ENCODE results near the gene CBR4. TPM values are rescaled to one million over a fixed set of nuclear protein-coding genes. Genes with fewer than 3 reads are reported as not detected.

The CBR4 gene
- total RNA-seq, 1 experiment from 2014 or later: 12.6 TPM

GRCh38 chr4:168945291-168945690 is 64.8 kb downstream of the CBR4 start:
- Histone ChIP-seq H3K27me3 (ENCODE audit: low read length) (no peaks in the 10 kb centered on the region), H4K20me1 (ENCODE audit: low read length) (no peaks in the 10 kb centered on the region), H3K9ac (ENCODE audit: low read length) (no peak overlapping the region), H3K9me3 (ENCODE audit: low read length) (no peaks in the 10 kb centered on the region), H2AFZ (ENCODE audit: low read length) (no peak overlapping the region), H3F3A (ENCODE audit: low read length, unreplicated experiment) (no peaks in the 10 kb centered on the region), H3K79me2 (ENCODE audit: low read length) (no peaks in the 10 kb centered on the region), H3K36me3 (ENCODE audit: low read depth, low read length) (no peaks in the 10 kb centered on the region), H3K9me2 (replicated peaks; ENCODE audit: low read length) (no peaks in the 10 kb centered on the region), H3K4me2 (ENCODE audit: low read length) (no peak overlapping the region), H3K27ac (ENCODE audit: low read length) (no peak overlapping the region), H3K4me1 (ENCODE audit: insufficient read depth, low read length) (no peaks in the 10 kb centered on the region), H3K4me3 (ENCODE audit: low read length) (no peak overlapping the region)
- no TSS peak for BruUV-seq (replicated peaks)
- ChIA-PET CTCF (no interaction called here), POLR2A (ENCODE audit: unreplicated experiment) (no interaction called here)
- TF ChIP-seq EZH2phosphoT487 (IDR thresholded peaks at IDR 0.05; ENCODE audit: borderline replicate concordance, low read length): no peak
- TF ChIP-seq, protein P1, sequence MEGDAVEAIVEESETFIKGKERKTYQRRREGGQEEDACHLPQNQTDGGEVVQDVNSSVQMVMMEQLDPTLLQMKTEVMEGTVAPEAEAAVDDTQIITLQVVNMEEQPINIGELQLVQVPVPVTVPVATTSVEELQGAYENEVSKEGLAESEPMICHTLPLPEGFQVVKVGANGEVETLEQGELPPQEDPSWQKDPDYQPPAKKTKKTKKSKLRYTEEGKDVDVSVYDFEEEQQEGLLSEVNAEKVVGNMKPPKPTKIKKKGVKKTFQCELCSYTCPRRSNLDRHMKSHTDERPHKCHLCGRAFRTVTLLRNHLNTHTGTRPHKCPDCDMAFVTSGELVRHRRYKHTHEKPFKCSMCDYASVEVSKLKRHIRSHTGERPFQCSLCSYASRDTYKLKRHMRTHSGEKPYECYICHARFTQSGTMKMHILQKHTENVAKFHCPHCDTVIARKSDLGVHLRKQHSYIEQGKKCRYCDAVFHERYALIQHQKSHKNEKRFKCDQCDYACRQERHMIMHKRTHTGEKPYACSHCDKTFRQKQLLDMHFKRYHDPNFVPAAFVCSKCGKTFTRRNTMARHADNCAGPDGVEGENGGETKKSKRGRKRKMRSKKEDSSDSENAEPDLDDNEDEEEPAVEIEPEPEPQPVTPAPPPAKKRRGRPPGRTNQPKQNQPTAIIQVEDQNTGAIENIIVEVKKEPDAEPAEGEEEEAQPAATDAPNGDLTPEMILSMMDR (conservative IDR thresholded peaks at IDR 0.05; ENCODE audit: low read depth, low read length): no peak
- TF ChIP-seq EZH2 (IDR thresholded peaks at IDR 0.05; ENCODE audit: low read length, unreplicated experiment): no peak
- ATAC-seq: no peak
- DNase-seq: no peak
- intact Hi-C loops (cut with micrococcal nuclease): no loop called here

- intact Hi-C loops (cut with micrococcal nuclease): no loop called here
- CTCF ChIA-PET: interaction anchor here (0.6 kb wide), 1 partner anchor 10 kb away, joined by 6 read pairs; no protein-coding TSS in a partner anchor
- no peak overlapping the region for H3K4me3 ChIP-seq (ENCODE audit: low read length)
Measured at GRCh38 chr4:168942985-168943384, 67.1 kb downstream of the CBR4 start.

More at GRCh38 chr4:168942985-168943384, 67.1 kb downstream of the CBR4 start:
- H3F3A ChIP-seq (ENCODE audit: low read length, unreplicated experiment): no peaks in the 10 kb centered on the region
- no peaks in the 10 kb centered on the region for H3K27me3 ChIP-seq (ENCODE audit: low read length)
- POLR2A ChIA-PET (ENCODE audit: unreplicated experiment): no interaction called here
- no peaks in the 10 kb centered on the region for H4K20me1 ChIP-seq (ENCODE audit: low read length)
- no peaks in the 10 kb centered on the region for H3K4me1 ChIP-seq (ENCODE audit: insufficient read depth, low read length)
- H3K27ac ChIP-seq (ENCODE audit: low read length): no peak overlapping the region
- no peaks in the 10 kb centered on the region for H3K79me2 ChIP-seq (ENCODE audit: low read length)
- no peak for ATAC-seq
- TF ChIP-seq EZH2phosphoT487 (IDR thresholded peaks at IDR 0.05; ENCODE audit: borderline replicate concordance, low read length) (no peak), EZH2 (IDR thresholded peaks at IDR 0.05; ENCODE audit: low read length, unreplicated experiment) (no peak)
- TF ChIP-seq, protein P1 (conservative IDR thresholded peaks at IDR 0.05; ENCODE audit: low read depth, low read length): peak; percentile 70
- no peaks in the 10 kb centered on the region for H3K36me3 ChIP-seq (ENCODE audit: low read depth, low read length)
- no peaks in the 10 kb centered on the region for H3K9me3 ChIP-seq (ENCODE audit: low read length)
- H3K9me2 ChIP-seq (replicated peaks; ENCODE audit: low read length): no peaks in the 10 kb centered on the region
- no TSS peak for BruUV-seq (replicated peaks)
- no peak overlapping the region for H3K4me2 ChIP-seq (ENCODE audit: low read length)
- H2AFZ ChIP-seq (ENCODE audit: low read length): no peak overlapping the region
- DNase-seq: peak; percentile 45
- no peak overlapping the region for H3K9ac ChIP-seq (ENCODE audit: low read length)

Data from PC-3 (cell line).